ENCODE data around the gene FOXP4. TPM values are rescaled to one million over a fixed set of nuclear protein-coding genes. Genes with fewer than 3 reads are reported as not detected.
A peak's percentile ranks its signal among the peaks of the same experiment; 100 is the strongest.

FOXP4 gene
- total and polyA plus RNA-seq, 8 donors = 7.9 to 70.4 (median 30.7) TPM

GRCh38 chr6:41638935-41639808 lies 93.0 kb downstream of the FOXP4 start:
- WGBS, 5 donors = 26 to 47% (median 38%) methylated on average over 29 to 40 of the region's 40 CpGs
- DNase-seq = peak in 1 of 2 donors; percentile 88
- peak overlapping the region; percentile 45 to 60 (median 48) for H3K4me3 ChIP-seq
- H3K27me3 ChIP-seq = peaks cover 7 to 63% (median 28%) of the 10 kb centered on the region in 3 donors
- intact Hi-C loops (cut with DNase I; ENCODE audit: low total_unique reads) = no loop called here
- H3K9me3 ChIP-seq = no peaks in the 10 kb centered on the region
- H3K27ac ChIP-seq = peak overlapping the region in 3 of 5 donors; percentile 32 to 64 (median 56)
- TF ChIP-seq CTCF (IDR thresholded peaks at IDR 0.05) = no peak
- TF ChIP-seq POLR2A (IDR thresholded peaks at IDR 0.05) = no peak
- TF ChIP-seq POLR2AphosphoS5 (IDR thresholded peaks at IDR 0.05) = no peak
- no peak for TF ChIP-seq EP300 (IDR thresholded peaks at IDR 0.05)
- peaks cover 24 to 38% (median 29%) of the 10 kb centered on the region in 4 donors for H3K4me1 ChIP-seq
- H3K36me3 ChIP-seq = no peaks in the 10 kb centered on the region

- TF ChIP-seq POLR2A (IDR thresholded peaks at IDR 0.05) (no peak), CTCF (IDR thresholded peaks at IDR 0.05) (no peak), EP300 (IDR thresholded peaks at IDR 0.05) (no peak), POLR2AphosphoS5 (IDR thresholded peaks at IDR 0.05) (no peak)
- intact Hi-C loops (cut with DNase I; ENCODE audit: low total_unique reads) = no loop called here
- Histone ChIP-seq H3K36me3 (no peaks in the 10 kb centered on the region), H3K4me3 (no peak overlapping the region), H3K9me3 (no peaks in the 10 kb centered on the region), H3K27ac (peak overlapping the region in 1 of 5 donors; percentile 32), H3K4me1 (peaks cover 24 to 34% (median 29%) of the 10 kb centered on the region in 4 donors), H3K27me3 (peaks cover 7 to 56% (median 28%) of the 10 kb centered on the region in 3 donors)
- WGBS, 5 donors = 73 to 89% (median 80%) methylated on average over 8 of the region's 8 CpGs
- peak in 1 of 2 donors; percentile 89 for DNase-seq
Observed at GRCh38 chr6:41639809-41640371, 93.7 kb downstream of the FOXP4 start.

GRCh38 chr6:41640426-41640825 lies 94.2 kb downstream of the FOXP4 start:
- 89 to 97% (median 91%) methylated on average over 5 to 7 of the region's 7 CpGs; no CpG with 5 or more reads in 1 of the 5 donors for WGBS, 5 donors
- intact Hi-C loops (cut with DNase I; ENCODE audit: low total_unique reads) = no loop called here
- TF ChIP-seq POLR2A (IDR thresholded peaks at IDR 0.05) = no peak
- H3K4me3 ChIP-seq = no peak overlapping the region
- H3K36me3 ChIP-seq = no peaks in the 10 kb centered on the region
- no peak for DNase-seq
- H3K27ac ChIP-seq = no peak overlapping the region
- H3K4me1 ChIP-seq = peaks cover 24 to 34% (median 29%) of the 10 kb centered on the region in 4 donors
- no peaks in the 10 kb centered on the region for H3K9me3 ChIP-seq
- peaks cover 7 to 55% (median 28%) of the 10 kb centered on the region in 3 donors for H3K27me3 ChIP-seq

- Histone ChIP-seq H3K36me3 (no peaks in the 10 kb centered on the region), H3K4me1 (peaks cover 24 to 34% (median 28%) of the 10 kb centered on the region in 4 donors), H3K4me3 (no peak overlapping the region), H3K9me3 (no peaks in the 10 kb centered on the region), H3K27me3 (peaks cover 7 to 56% (median 28%) of the 10 kb centered on the region in 3 donors), H3K27ac (no peak overlapping the region)
- TF ChIP-seq POLR2AphosphoS5 (IDR thresholded peaks at IDR 0.05) (no peak), CTCF (IDR thresholded peaks at IDR 0.05) (no peak), EP300 (IDR thresholded peaks at IDR 0.05) (no peak), POLR2A (IDR thresholded peaks at IDR 0.05) (no peak)
- DNase-seq = no peak
- 83 to 97% (median 93%) methylated on average over 9 of the region's 9 CpGs for WGBS, 5 donors
- intact Hi-C loops (cut with DNase I; ENCODE audit: low total_unique reads) = no loop called here
Observed at GRCh38 chr6:41641352-41641925, 95.3 kb downstream of the FOXP4 start.
